Hepatocyte (in vitro differentiated cells): ENCODE data around the gene SLBP.

ENCODE experiments used
- EZH2 ChIP-seq: fragments of 200-600 bp; sonication (generic); IDR thresholded peaks from 2 replicates; pipeline ENCODE4 v1.6.1; 2016; ENCODE audit warnings: antibody characterized with exemption, mild to moderate bottlenecking, borderline replicate concordance
- TF ChIP-seq, protein P1 (sequence below): fragments of 200-600 bp; sonication (generic); IDR thresholded peaks from 2 replicates; pipeline ENCODE4 v1.5.1; 2016; ENCODE audit warnings: antibody characterized with exemption, mild to moderate bottlenecking; ENCODE audit not compliant: poor library complexity

DNA sequence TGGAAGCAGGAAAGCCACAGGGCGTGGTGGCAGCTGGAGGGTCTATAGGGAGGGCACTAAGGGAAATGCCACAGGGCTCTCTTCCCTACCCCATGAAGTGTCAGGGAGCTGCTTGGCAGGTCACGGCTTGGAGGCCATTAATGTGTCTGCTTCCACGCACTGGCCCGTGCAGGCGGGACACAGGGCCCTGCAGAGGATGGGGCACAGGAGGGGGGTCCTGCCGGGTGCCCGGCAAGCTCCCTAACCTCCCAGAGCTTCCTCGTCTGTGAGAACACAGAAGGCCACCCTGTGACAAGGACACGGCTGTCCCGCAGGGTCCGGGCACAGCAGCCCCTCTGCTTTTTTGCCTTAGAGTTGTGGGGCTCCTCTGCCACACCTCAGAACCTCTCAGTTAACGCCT lies 53.5 kb downstream of the SLBP start:
- TF ChIP-seq, protein P1, sequence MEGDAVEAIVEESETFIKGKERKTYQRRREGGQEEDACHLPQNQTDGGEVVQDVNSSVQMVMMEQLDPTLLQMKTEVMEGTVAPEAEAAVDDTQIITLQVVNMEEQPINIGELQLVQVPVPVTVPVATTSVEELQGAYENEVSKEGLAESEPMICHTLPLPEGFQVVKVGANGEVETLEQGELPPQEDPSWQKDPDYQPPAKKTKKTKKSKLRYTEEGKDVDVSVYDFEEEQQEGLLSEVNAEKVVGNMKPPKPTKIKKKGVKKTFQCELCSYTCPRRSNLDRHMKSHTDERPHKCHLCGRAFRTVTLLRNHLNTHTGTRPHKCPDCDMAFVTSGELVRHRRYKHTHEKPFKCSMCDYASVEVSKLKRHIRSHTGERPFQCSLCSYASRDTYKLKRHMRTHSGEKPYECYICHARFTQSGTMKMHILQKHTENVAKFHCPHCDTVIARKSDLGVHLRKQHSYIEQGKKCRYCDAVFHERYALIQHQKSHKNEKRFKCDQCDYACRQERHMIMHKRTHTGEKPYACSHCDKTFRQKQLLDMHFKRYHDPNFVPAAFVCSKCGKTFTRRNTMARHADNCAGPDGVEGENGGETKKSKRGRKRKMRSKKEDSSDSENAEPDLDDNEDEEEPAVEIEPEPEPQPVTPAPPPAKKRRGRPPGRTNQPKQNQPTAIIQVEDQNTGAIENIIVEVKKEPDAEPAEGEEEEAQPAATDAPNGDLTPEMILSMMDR: no peak
- TF ChIP-seq EZH2: no peak
